ENCODE results near the gene PCDHA12. TPM values are rescaled to one million over a fixed set of nuclear protein-coding genes. Genes with fewer than 3 reads are reported as not detected.

The PCDHA12 gene
- polyA plus RNA-seq, 1 donor from 2014 or later, result 12.8 TPM

- no peaks in the 10 kb centered on the region for H3K27me3 ChIP-seq (ENCODE audit: insufficient read depth, low read depth, low read length)
- H3K9me3 ChIP-seq (ENCODE audit: low read length), result peaks cover 32% of the 10 kb centered on the region
- TF ChIP-seq REST (IDR thresholded peaks at IDR 0.05; ENCODE audit: borderline replicate concordance) (no peak), MXI1 (conservative IDR thresholded peaks at IDR 0.05; ENCODE audit: poor library complexity, severe bottlenecking) (no peak), CTCF (IDR thresholded peaks at IDR 0.05; ENCODE audit: poor library complexity, severe bottlenecking) (no peak), EP300 (conservative IDR thresholded peaks at IDR 0.05; ENCODE audit: poor library complexity, severe bottlenecking) (no peak), POLR2AphosphoS5 (IDR thresholded peaks at IDR 0.05) (no peak), SMC3 (conservative IDR thresholded peaks at IDR 0.05; ENCODE audit: poor library complexity) (no peak), EZH2 (IDR thresholded peaks at IDR 0.05; ENCODE audit: borderline replicate concordance, insufficient read depth, low read length, poor library complexity, severe bottlenecking) (no peak), RAD21 (conservative IDR thresholded peaks at IDR 0.05) (no peak), TAF1 (IDR thresholded peaks at IDR 0.05; ENCODE audit: low read depth) (no peak)
- H3K27ac ChIP-seq (ENCODE audit: low read length), result no peak overlapping the region
- peak overlapping the region; percentile 67 for H3K4me3 ChIP-seq (ENCODE audit: low read length)
- H2AFZ ChIP-seq (ENCODE audit: low read depth, low read length), result no peak overlapping the region
- peaks cover 34% of the 10 kb centered on the region for H3K36me3 ChIP-seq (ENCODE audit: insufficient read depth, low read length)
- H3F3A ChIP-seq (ENCODE audit: insufficient read depth, low read length, poor library complexity, severe bottlenecking), result no peaks in the 10 kb centered on the region
- no peak overlapping the region for H3K9ac ChIP-seq (ENCODE audit: low read length)
- no peaks in the 10 kb centered on the region for H3K9me2 ChIP-seq (ENCODE audit: insufficient read depth, low read length)
- no peak overlapping the region for H3K4me2 ChIP-seq (ENCODE audit: low read length)
- H4K20me1 ChIP-seq (ENCODE audit: insufficient read depth), result no peaks in the 10 kb centered on the region
- peaks cover 69% of the 10 kb centered on the region for H3K79me2 ChIP-seq (replicated peaks; ENCODE audit: insufficient read depth, low read length)
Observed at GRCh38 chr5:140877262-140877581, 2.1 kb downstream of the PCDHA12 start.

GRCh38 chr5:140881889-140882590 lies 6.9 kb downstream of the PCDHA12 start, which contains the start of gene PCDHA13:
Gene PCDHA13, plus strand, starts transcription at chr5:140882124. Its CDS starts 145 bp downstream, at chr5:140882269.
- Histone ChIP-seq H3K4me2 (ENCODE audit: low read length) (no peak within 1 kb of the TSS), H3K36me3 (ENCODE audit: insufficient read depth, low read length) (peaks cover 47% of the 10 kb centered on the region), H3K9me3 (ENCODE audit: low read length) (peaks cover 44% of the 10 kb centered on the region), H4K20me1 (ENCODE audit: insufficient read depth) (no peaks in the 10 kb centered on the region), H3K9me2 (ENCODE audit: insufficient read depth, low read length) (no peaks in the 10 kb centered on the region), H3K9ac (ENCODE audit: low read length) (no peak within 1 kb of the TSS), H3K79me2 (replicated peaks; ENCODE audit: insufficient read depth, low read length) (peaks cover 41% of the 10 kb centered on the region), H3F3A (ENCODE audit: insufficient read depth, low read length, poor library complexity, severe bottlenecking) (no peaks in the 10 kb centered on the region), H3K27ac (ENCODE audit: low read length) (no peak within 1 kb of the TSS), H3K4me3 (ENCODE audit: low read length) (peak within 1 kb of the TSS; percentile 28), H2AFZ (ENCODE audit: low read depth, low read length) (no peak within 1 kb of the TSS), H3K27me3 (ENCODE audit: insufficient read depth, low read depth, low read length) (no peaks in the 10 kb centered on the region)
- TF ChIP-seq REST (IDR thresholded peaks at IDR 0.05; ENCODE audit: borderline replicate concordance), result no peak
- TF ChIP-seq SMC3 (conservative IDR thresholded peaks at IDR 0.05; ENCODE audit: poor library complexity), result no peak
- no peak for TF ChIP-seq MXI1 (conservative IDR thresholded peaks at IDR 0.05; ENCODE audit: poor library complexity, severe bottlenecking)
- TF ChIP-seq TAF1 (IDR thresholded peaks at IDR 0.05; ENCODE audit: low read depth), result no peak
- TF ChIP-seq EZH2 (IDR thresholded peaks at IDR 0.05; ENCODE audit: borderline replicate concordance, insufficient read depth, low read length, poor library complexity, severe bottlenecking), result no peak
- TF ChIP-seq CTCF (IDR thresholded peaks at IDR 0.05; ENCODE audit: poor library complexity, severe bottlenecking), result no peak
- no peak for TF ChIP-seq POLR2AphosphoS5 (IDR thresholded peaks at IDR 0.05)
- TF ChIP-seq EP300 (conservative IDR thresholded peaks at IDR 0.05; ENCODE audit: poor library complexity, severe bottlenecking), result no peak
- no peak for TF ChIP-seq RAD21 (conservative IDR thresholded peaks at IDR 0.05)

Data from neural cell (in vitro differentiated cells).